HG03442 (cell line): ENCODE data around the gene CD58.
"Not testable (repeated sequence)": the region's sequence is repeated elsewhere in the genome, so short reads cannot be mapped to it uniquely, and the experiment has no call there.

ENCODE experiments used
- ATAC-seq: cut with Tn5 transposase; IDR thresholded peaks from one replicate; pipeline ENCODE4 v1.9.1; 2021; ENCODE audit warnings: mild to moderate bottlenecking, moderate library complexity; ENCODE audit not compliant: unreplicated experiment

CD58 gene

GRCh38 chr1:116570358-116571214 lies at the start of gene CD58:
Gene CD58 (minus strand): TSS chr1:116571026. CDS start chr1:116570972, 54 bp downstream.
- ATAC-seq: peak; percentile 58

- ATAC-seq: not testable (repeated sequence)
Measured at GRCh38 chr1:116620392-116620791, 49.6 kb upstream of the CD58 start.

- not testable (repeated sequence) for ATAC-seq
Measured at GRCh38 chr1:116619106-116619505, 48.3 kb upstream of the CD58 start.

GRCh38 chr1:116617808-116618207 lies 47.0 kb upstream of the CD58 start:
- ATAC-seq: not testable (repeated sequence)

- not testable (repeated sequence) for ATAC-seq
Measured at GRCh38 chr1:116613825-116614224, 43.0 kb upstream of the CD58 start.

- not testable (repeated sequence) for ATAC-seq
Measured at GRCh38 chr1:116609801-116610371, 39.1 kb upstream of the CD58 start.

GRCh38 chr1:116608841-116609240 lies 38.0 kb upstream of the CD58 start:
- not testable (repeated sequence) for ATAC-seq

GRCh38 chr1:116608151-116608550 lies 37.3 kb upstream of the CD58 start:
- not testable (repeated sequence) for ATAC-seq

GRCh38 chr1:116607463-116607862 lies 36.6 kb upstream of the CD58 start:
- not testable (repeated sequence) for ATAC-seq

- ATAC-seq: not testable (repeated sequence)
Measured at GRCh38 chr1:116606067-116606466, 35.2 kb upstream of the CD58 start.

- no peak for ATAC-seq
Measured at GRCh38 chr1:116605315-116605714, 34.5 kb upstream of the CD58 start.

- not testable (repeated sequence) for ATAC-seq
Measured at GRCh38 chr1:116604408-116604807, 33.6 kb upstream of the CD58 start.

GRCh38 chr1:116603646-116604045 lies 32.8 kb upstream of the CD58 start:
- ATAC-seq: not testable (repeated sequence)

GRCh38 chr1:116599369-116599768 lies 28.5 kb upstream of the CD58 start:
- ATAC-seq: not testable (repeated sequence)

GRCh38 chr1:116598420-116599036 lies 27.7 kb upstream of the CD58 start:
- not testable (repeated sequence) for ATAC-seq

- peak; percentile 69 for ATAC-seq
Measured at GRCh38 chr1:116597388-116597787, 26.6 kb upstream of the CD58 start.

GRCh38 chr1:116596742-116597307 lies 26.0 kb upstream of the CD58 start:
- not testable (repeated sequence) for ATAC-seq

- ATAC-seq: not testable (repeated sequence)
Measured at GRCh38 chr1:116595946-116596741, 25.3 kb upstream of the CD58 start.

GRCh38 chr1:116595065-116595840 lies 24.4 kb upstream of the CD58 start:
- not testable (repeated sequence) for ATAC-seq

GRCh38 chr1:116593977-116594376 lies 23.2 kb upstream of the CD58 start:
- not testable (repeated sequence) for ATAC-seq
